GM15510 (cell line): Measurements from ENCODE around the gene SCN9A.

Source experiments
- POLR2A ChIP-seq: IDR thresholded peaks from 3 replicates; pipeline ENCODE4 v1.6.1; 2011; ENCODE audit warnings: borderline replicate concordance; ENCODE audit not compliant: insufficient read length; ENCODE audit errors: extremely low read depth

Gene SCN9A

GRCh38 chr2:166321076-166321475 lies 54.7 kb downstream of the SCN9A start:
- no peak for TF ChIP-seq POLR2A

GRCh38 chr2:166314022-166314759 lies 61.6 kb downstream of the SCN9A start:
- no peak for TF ChIP-seq POLR2A

GRCh38 chr2:166307326-166307725 lies 68.4 kb downstream of the SCN9A start:
- no peak for TF ChIP-seq POLR2A

- TF ChIP-seq POLR2A, result no peak
Observed at GRCh38 chr2:166304656-166305055, 71.1 kb downstream of the SCN9A start.

- TF ChIP-seq POLR2A, result no peak
Observed at GRCh38 chr2:166302036-166302435, 73.7 kb downstream of the SCN9A start.

GRCh38 chr2:166297951-166298350 lies 77.8 kb downstream of the SCN9A start:
- TF ChIP-seq POLR2A, result no peak

GRCh38 chr2:166293984-166294383 lies 81.8 kb downstream of the SCN9A start:
- TF ChIP-seq POLR2A, result no peak

GRCh38 chr2:166285215-166285614 lies 90.5 kb downstream of the SCN9A start:
- no peak for TF ChIP-seq POLR2A

GRCh38 chr2:166284359-166284758 lies 91.4 kb downstream of the SCN9A start:
- TF ChIP-seq POLR2A, result no peak

- no peak for TF ChIP-seq POLR2A
Observed at GRCh38 chr2:166282154-166282553, 93.6 kb downstream of the SCN9A start.

- no peak for TF ChIP-seq POLR2A
Observed at GRCh38 chr2:166278856-166279255, 96.9 kb downstream of the SCN9A start.

GRCh38 chr2:166270376-166270775 lies 105.4 kb downstream of the SCN9A start:
- TF ChIP-seq POLR2A, result no peak

- TF ChIP-seq POLR2A, result no peak
Observed at GRCh38 chr2:166269322-166269721, 106.4 kb downstream of the SCN9A start.

- TF ChIP-seq POLR2A, result no peak
Observed at GRCh38 chr2:166257859-166258258, 117.9 kb downstream of the SCN9A start.

- no peak for TF ChIP-seq POLR2A
Observed at GRCh38 chr2:166256896-166257295, 118.8 kb downstream of the SCN9A start.

- TF ChIP-seq POLR2A, result no peak
Observed at GRCh38 chr2:166249318-166249717, 126.4 kb downstream of the SCN9A start.

GRCh38 chr2:166246901-166247300 lies 128.8 kb downstream of the SCN9A start:
- no peak for TF ChIP-seq POLR2A

- no peak for TF ChIP-seq POLR2A
Observed at GRCh38 chr2:166242309-166242708, 133.4 kb downstream of the SCN9A start.
